K562 (cell line): ENCODE results near the gene CHMP3. TPM values are rescaled to one million over a fixed set of nuclear protein-coding genes. Genes with fewer than 3 reads are reported as not detected.

ENCODE experiments used
- ATAC-seq: fragments of 200-7000 bp; cut with Tn5 transposase; 3 replicates; pipeline ENCODE4 v1.9.1; 2020; ENCODE audit warnings: moderate library complexity
- BruUV-seq: library from RNA; stranded (reverse); fragments of 400-500 nt; replicated peaks from 2 replicates; lab custom pipeline; 2021; lab: Mats Ljungman, UMichigan
- CTCF ChIA-PET: fragments of 300-600 bp; formaldehyde crosslinking; extraction: SDS; loops from one replicate; lab custom pipeline; 2021; ENCODE audit warnings: low intra/inter-chr PET ratio; lab: Yijun Ruan, JAX
- POLR2A ChIA-PET: fragments of 300-600, 350-650 bp; sonication (Branson Sonifier 250); formaldehyde crosslinking; extraction: SDS; loops from one replicate; lab custom pipeline; 2021; ENCODE audit warnings: antibody characterized with exemption, inconsistent platforms; lab: Yijun Ruan, JAX
- DNase-seq, 4 experiments: peaks; one replicate each; pipeline versions ENCODE4 v3.0.0 to v3.0.0-alpha.2; 2011 to 2018; ENCODE audit warnings: low spot score in 3 of 4, mixed read lengths in 3 of 4; ENCODE audit errors: extremely low read depth in 1 of 4
- FAIRE-seq: peaks from 2 replicates; lab custom pipeline; 2011; peaks lifted over from hg19 to GRCh38; lab: Jason Lieb, UNC
- H2AFZ ChIP-seq: 2 replicates; pipeline ENCODE4 v1.6.0; 2011; ENCODE audit warnings: low read depth, low read length, control low read depth, inconsistent platforms
- H3K27ac ChIP-seq: fragments of 200-600 bp; 3 replicates; pipeline ENCODE4 v1.8.0; 2011; ENCODE audit warnings: low read depth, mild to moderate bottlenecking, control low read depth, inconsistent platforms, low read length, moderate library complexity, mixed read lengths; ENCODE audit errors: extremely low read depth
- H3K27me3 ChIP-seq, 2 experiments: fragments of 300-600 bp in 1 of 2; 2 replicates in 1 of 2; 3 replicates in 1 of 2; pipeline versions ENCODE4 v1.6.0 to v1.8.0; 2011; ENCODE audit warnings: inconsistent platforms in 2 of 2, low read length in 2 of 2, mild to moderate bottlenecking in 1 of 2, mixed read lengths in 1 of 2, moderate library complexity in 1 of 2; ENCODE audit not compliant: control insufficient read depth in 2 of 2, insufficient read depth in 2 of 2
- H3K36me3 ChIP-seq: fragments of 300-600 bp; 3 replicates; pipeline ENCODE4 v1.8.0; 2011; ENCODE audit warnings: mild to moderate bottlenecking, low read length, inconsistent platforms; ENCODE audit not compliant: control insufficient read depth, insufficient read depth
- H3K4me1 ChIP-seq, 2 experiments: fragments of 200-600 bp in 1 of 2; replicated peaks in 1 of 2; 2 replicates in 1 of 2; 3 replicates in 1 of 2; pipeline versions ENCODE4 v1.5.1 to v1.8.0; 2011; ENCODE audit warnings: inconsistent platforms in 2 of 2, low read length in 2 of 2, mild to moderate bottlenecking in 1 of 2, mixed read lengths in 1 of 2, moderate library complexity in 1 of 2; ENCODE audit not compliant: control insufficient read depth in 2 of 2, insufficient read depth in 2 of 2
- H3K4me2 ChIP-seq: 2 replicates; pipeline ENCODE4 v1.6.1; 2011; ENCODE audit warnings: low read length, control low read depth, inconsistent platforms, mixed read lengths; ENCODE audit not compliant: insufficient read depth
- H3K4me3 ChIP-seq: fragments of 200-600 bp; sonication (generic), shearing (Covaris generic); 2 replicates; pipeline ENCODE4 v1.5.1; 2016; ENCODE audit warnings: control low read depth, inconsistent platforms
- H3K79me2 ChIP-seq: fragments of 200-600 bp; 3 replicates; pipeline ENCODE4 v1.8.0; 2011; ENCODE audit warnings: low read length, inconsistent platforms; ENCODE audit not compliant: control insufficient read depth, insufficient read depth
- H3K9ac ChIP-seq, 2 experiments: 2 replicates each; pipeline versions ENCODE4 v1.6.0 to v1.6.1; 2011; ENCODE audit warnings: low read depth in 2 of 2, low read length in 2 of 2, control low read depth in 1 of 2, inconsistent platforms in 1 of 2, mild to moderate bottlenecking in 1 of 2, mixed read lengths in 1 of 2; ENCODE audit not compliant: insufficient read depth in 1 of 2
- H3K9me1 ChIP-seq: one replicate; pipeline ENCODE4 v1.6.0; 2011; ENCODE audit warnings: inconsistent platforms, mild to moderate bottlenecking, low read length, moderate library complexity; ENCODE audit not compliant: control insufficient read depth, insufficient read depth
- H3K9me3 ChIP-seq: replicated peaks from 2 replicates; pipeline ENCODE4 v1.5.1; 2011; ENCODE audit warnings: low read depth, low read length, inconsistent platforms; ENCODE audit not compliant: control insufficient read depth, insufficient read depth
- H4K20me1 ChIP-seq: replicated peaks from 2 replicates; pipeline ENCODE4 v1.6.1; 2011; ENCODE audit warnings: low read length, inconsistent platforms, mixed read lengths; ENCODE audit not compliant: control insufficient read depth, insufficient read depth
- FIP1L1 ChIP-seq: fragments of 200-400 bp; formaldehyde crosslinking; IDR thresholded peaks from 2 replicates; pipeline ENCODE4 v1.6.1; 2018; ENCODE audit warnings: mild to moderate bottlenecking, low read depth, low read length; ENCODE audit not compliant: poor library complexity, severe bottlenecking
- HDAC2 ChIP-seq: fragments of 450-650 bp; IDR thresholded peaks from 2 replicates; pipeline ENCODE4 v1.6.1; 2016; ENCODE audit warnings: mild to moderate bottlenecking
- PHF21A ChIP-seq: fragments of 450-650 bp; IDR thresholded peaks from 2 replicates; pipeline ENCODE4 v1.6.1; 2017; ENCODE audit warnings: low read depth, borderline replicate concordance
- TCFL5 ChIP-seq: fragments of 250-450 bp; sonication (Bioruptor Pico); conservative IDR thresholded peaks from 2 replicates; pipeline ENCODE4 v1.6.1; 2021; ENCODE audit warnings: mild to moderate bottlenecking, moderate library complexity, matching md5 sums
- TRIM28 ChIP-seq: fragments of 450-650 bp; IDR thresholded peaks from 2 replicates; pipeline ENCODE4 v1.6.1; 2017
- ZNF668 ChIP-seq: fragments of 250-450 bp; sonication (Bioruptor Pico); IDR thresholded peaks from 2 replicates; pipeline ENCODE4 v1.8.0; 2022; ENCODE audit warnings: mild to moderate bottlenecking, inconsistent platforms
- WGBS: fragments of 100-300 bp; shearing (Covaris generic); methylation state at CpG from one replicate; pipeline ENCODE4 v1.1.6; 2016; ENCODE audit warnings: low coverage, mixed read lengths; ENCODE audit not compliant: insufficient coverage; ENCODE audit errors: missing lambda C conversion rate; 5-methylcytosine and 5-hydroxymethylcytosine counted together
- in situ Hi-C: fragments of 300-500 bp; cut with MboI; formaldehyde crosslinking; loops from 4 replicates; pipeline ENCODE4 v1.15.0; 2018; ENCODE audit warnings: inconsistent platforms, mixed read lengths
- intact Hi-C: fragments of 100-400 bp; cut with micrococcal nuclease; formaldehyde crosslinking; loops from 2 replicates; pipeline ENCODE4 v1.14.2; 2022
- polyA plus RNA-seq, 8 experiments: library from polyadenylated mRNA; depleted of rRNA in 4 of 8; stranded (reverse) in 5 of 8; unstranded in 3 of 8; fragments of >200 nt; fragmentation: Nextera tagmentation in 2 of 8; fragmentation: Illumina TruSeq in 1 of 8; extraction: Ambion mirVana in 2 of 8; extraction: Trizol in 1 of 8; gene quantifications; 2 replicates each; pipeline versions ENCODE4 v1.2.1 to v1.2.3, GENCODE V29; 2011 to 2014; ENCODE audit warnings: inconsistent platforms in 1 of 8, missing spikeins in 1 of 8
- total RNA-seq, 7 experiments: library from RNA; depleted of rRNA in 6 of 7; stranded (reverse); fragments of >200 nt in 6 of 7; fragmentation: Illumina TruSeq in 2 of 7; extraction: Trizol in 2 of 7; gene quantifications; 2 replicates each; pipeline versions ENCODE4 v1.2.1 to v1.2.3, GENCODE V29; 2011 to 2021; ENCODE audit warnings: low replicate concordance in 1 of 7
- TF ChIP-seq, protein P1 (sequence below): sonication (generic); formaldehyde crosslinking; IDR thresholded peaks from 2 replicates; pipeline ENCODE4 v1.8.0; 2022; ENCODE audit warnings: mild to moderate bottlenecking, low read depth, missing genetic modification reagents
- TF ChIP-seq, protein P2 (sequence below): fragments of 250-450 bp; sonication (Bioruptor Pico); IDR thresholded peaks from 2 replicates; pipeline ENCODE4 v1.8.0; 2022; ENCODE audit warnings: inconsistent platforms
- TF ChIP-seq, protein P3 (sequence below): fragments of 200-600 bp; sonication (generic); IDR thresholded peaks from one replicate; pipeline ENCODE4 v1.6.1; 2012; ENCODE audit warnings: mild to moderate bottlenecking, low read depth, low read length, inconsistent platforms

CHMP3 gene
- total and polyA plus RNA-seq, 9 of the 15 experiments (the other 6 are each of a cell fraction or from before 2014, with no cell fraction given): 20.6 to 52.5 (median 31.7) TPM

DNA sequence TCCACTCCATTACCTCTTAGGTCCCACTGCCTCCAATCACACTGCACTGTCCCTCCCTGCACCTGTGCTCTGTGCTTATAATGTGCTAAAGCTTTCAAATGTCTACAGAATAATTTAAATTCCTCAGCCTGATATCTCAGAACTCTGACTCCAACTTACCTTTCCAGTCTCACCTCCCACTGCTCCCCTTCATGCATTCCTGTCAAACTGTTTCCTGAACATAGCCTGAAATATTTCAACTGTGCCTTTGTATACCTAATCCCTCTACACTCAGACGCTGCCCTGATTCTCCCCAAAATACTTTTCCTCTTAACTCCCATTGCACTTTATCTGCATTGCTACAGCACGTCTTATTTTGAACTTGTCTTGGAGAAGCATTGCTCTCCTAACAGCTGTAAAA, 40.5 kb downstream of the CHMP3 start:
- in situ Hi-C loops (no loop called here), intact Hi-C loops (no loop called here)
- Histone ChIP-seq H3K36me3 (peaks cover 3% of the 10 kb centered on the region; the same call in 1 of the 3 replicates), H3K79me2 (no peaks in the 10 kb centered on the region), H2AFZ (no peak overlapping the region), H3K4me1 (no peaks in the 10 kb centered on the region), H3K9ac (no peak overlapping the region), H3K27me3 (no peaks in the 10 kb centered on the region), H3K4me3 (no peak overlapping the region), H3K9me1 (no peaks in the 10 kb centered on the region), H3K9me3 (no peaks in the 10 kb centered on the region; the same call in 1 of the 2 replicates), H3K27ac (no peak overlapping the region), H3K4me2 (no peak overlapping the region), H4K20me1 (no peaks in the 10 kb centered on the region)
- FAIRE-seq: no peak
- 19% methylated on average over 2 of the region's 2 CpGs for WGBS
- POLR2A ChIA-PET: no interaction called here
- no TSS peak for BruUV-seq
- ATAC-seq: no peak
- CTCF ChIA-PET: no interaction called here
- DNase-seq: no peak
- TF ChIP-seq, protein P1, sequence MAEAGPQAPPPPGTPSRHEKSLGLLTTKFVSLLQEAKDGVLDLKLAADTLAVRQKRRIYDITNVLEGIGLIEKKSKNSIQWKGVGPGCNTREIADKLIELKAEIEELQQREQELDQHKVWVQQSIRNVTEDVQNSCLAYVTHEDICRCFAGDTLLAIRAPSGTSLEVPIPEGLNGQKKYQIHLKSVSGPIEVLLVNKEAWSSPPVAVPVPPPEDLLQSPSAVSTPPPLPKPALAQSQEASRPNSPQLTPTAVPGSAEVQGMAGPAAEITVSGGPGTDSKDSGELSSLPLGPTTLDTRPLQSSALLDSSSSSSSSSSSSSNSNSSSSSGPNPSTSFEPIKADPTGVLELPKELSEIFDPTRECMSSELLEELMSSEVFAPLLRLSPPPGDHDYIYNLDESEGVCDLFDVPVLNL (CRISPR knock-in tag): no peak
- TF ChIP-seq ZNF668 (CRISPR knock-in tag) (no peak), HDAC2 (no peak), TCFL5 (no peak), TRIM28 (no peak), FIP1L1 (no peak), PHF21A (no peak)
- TF ChIP-seq, protein P2, sequence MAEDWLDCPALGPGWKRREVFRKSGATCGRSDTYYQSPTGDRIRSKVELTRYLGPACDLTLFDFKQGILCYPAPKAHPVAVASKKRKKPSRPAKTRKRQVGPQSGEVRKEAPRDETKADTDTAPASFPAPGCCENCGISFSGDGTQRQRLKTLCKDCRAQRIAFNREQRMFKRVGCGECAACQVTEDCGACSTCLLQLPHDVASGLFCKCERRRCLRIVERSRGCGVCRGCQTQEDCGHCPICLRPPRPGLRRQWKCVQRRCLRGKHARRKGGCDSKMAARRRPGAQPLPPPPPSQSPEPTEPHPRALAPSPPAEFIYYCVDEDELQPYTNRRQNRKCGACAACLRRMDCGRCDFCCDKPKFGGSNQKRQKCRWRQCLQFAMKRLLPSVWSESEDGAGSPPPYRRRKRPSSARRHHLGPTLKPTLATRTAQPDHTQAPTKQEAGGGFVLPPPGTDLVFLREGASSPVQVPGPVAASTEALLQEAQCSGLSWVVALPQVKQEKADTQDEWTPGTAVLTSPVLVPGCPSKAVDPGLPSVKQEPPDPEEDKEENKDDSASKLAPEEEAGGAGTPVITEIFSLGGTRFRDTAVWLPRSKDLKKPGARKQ (CRISPR knock-in tag): no peak
- TF ChIP-seq, protein P3, sequence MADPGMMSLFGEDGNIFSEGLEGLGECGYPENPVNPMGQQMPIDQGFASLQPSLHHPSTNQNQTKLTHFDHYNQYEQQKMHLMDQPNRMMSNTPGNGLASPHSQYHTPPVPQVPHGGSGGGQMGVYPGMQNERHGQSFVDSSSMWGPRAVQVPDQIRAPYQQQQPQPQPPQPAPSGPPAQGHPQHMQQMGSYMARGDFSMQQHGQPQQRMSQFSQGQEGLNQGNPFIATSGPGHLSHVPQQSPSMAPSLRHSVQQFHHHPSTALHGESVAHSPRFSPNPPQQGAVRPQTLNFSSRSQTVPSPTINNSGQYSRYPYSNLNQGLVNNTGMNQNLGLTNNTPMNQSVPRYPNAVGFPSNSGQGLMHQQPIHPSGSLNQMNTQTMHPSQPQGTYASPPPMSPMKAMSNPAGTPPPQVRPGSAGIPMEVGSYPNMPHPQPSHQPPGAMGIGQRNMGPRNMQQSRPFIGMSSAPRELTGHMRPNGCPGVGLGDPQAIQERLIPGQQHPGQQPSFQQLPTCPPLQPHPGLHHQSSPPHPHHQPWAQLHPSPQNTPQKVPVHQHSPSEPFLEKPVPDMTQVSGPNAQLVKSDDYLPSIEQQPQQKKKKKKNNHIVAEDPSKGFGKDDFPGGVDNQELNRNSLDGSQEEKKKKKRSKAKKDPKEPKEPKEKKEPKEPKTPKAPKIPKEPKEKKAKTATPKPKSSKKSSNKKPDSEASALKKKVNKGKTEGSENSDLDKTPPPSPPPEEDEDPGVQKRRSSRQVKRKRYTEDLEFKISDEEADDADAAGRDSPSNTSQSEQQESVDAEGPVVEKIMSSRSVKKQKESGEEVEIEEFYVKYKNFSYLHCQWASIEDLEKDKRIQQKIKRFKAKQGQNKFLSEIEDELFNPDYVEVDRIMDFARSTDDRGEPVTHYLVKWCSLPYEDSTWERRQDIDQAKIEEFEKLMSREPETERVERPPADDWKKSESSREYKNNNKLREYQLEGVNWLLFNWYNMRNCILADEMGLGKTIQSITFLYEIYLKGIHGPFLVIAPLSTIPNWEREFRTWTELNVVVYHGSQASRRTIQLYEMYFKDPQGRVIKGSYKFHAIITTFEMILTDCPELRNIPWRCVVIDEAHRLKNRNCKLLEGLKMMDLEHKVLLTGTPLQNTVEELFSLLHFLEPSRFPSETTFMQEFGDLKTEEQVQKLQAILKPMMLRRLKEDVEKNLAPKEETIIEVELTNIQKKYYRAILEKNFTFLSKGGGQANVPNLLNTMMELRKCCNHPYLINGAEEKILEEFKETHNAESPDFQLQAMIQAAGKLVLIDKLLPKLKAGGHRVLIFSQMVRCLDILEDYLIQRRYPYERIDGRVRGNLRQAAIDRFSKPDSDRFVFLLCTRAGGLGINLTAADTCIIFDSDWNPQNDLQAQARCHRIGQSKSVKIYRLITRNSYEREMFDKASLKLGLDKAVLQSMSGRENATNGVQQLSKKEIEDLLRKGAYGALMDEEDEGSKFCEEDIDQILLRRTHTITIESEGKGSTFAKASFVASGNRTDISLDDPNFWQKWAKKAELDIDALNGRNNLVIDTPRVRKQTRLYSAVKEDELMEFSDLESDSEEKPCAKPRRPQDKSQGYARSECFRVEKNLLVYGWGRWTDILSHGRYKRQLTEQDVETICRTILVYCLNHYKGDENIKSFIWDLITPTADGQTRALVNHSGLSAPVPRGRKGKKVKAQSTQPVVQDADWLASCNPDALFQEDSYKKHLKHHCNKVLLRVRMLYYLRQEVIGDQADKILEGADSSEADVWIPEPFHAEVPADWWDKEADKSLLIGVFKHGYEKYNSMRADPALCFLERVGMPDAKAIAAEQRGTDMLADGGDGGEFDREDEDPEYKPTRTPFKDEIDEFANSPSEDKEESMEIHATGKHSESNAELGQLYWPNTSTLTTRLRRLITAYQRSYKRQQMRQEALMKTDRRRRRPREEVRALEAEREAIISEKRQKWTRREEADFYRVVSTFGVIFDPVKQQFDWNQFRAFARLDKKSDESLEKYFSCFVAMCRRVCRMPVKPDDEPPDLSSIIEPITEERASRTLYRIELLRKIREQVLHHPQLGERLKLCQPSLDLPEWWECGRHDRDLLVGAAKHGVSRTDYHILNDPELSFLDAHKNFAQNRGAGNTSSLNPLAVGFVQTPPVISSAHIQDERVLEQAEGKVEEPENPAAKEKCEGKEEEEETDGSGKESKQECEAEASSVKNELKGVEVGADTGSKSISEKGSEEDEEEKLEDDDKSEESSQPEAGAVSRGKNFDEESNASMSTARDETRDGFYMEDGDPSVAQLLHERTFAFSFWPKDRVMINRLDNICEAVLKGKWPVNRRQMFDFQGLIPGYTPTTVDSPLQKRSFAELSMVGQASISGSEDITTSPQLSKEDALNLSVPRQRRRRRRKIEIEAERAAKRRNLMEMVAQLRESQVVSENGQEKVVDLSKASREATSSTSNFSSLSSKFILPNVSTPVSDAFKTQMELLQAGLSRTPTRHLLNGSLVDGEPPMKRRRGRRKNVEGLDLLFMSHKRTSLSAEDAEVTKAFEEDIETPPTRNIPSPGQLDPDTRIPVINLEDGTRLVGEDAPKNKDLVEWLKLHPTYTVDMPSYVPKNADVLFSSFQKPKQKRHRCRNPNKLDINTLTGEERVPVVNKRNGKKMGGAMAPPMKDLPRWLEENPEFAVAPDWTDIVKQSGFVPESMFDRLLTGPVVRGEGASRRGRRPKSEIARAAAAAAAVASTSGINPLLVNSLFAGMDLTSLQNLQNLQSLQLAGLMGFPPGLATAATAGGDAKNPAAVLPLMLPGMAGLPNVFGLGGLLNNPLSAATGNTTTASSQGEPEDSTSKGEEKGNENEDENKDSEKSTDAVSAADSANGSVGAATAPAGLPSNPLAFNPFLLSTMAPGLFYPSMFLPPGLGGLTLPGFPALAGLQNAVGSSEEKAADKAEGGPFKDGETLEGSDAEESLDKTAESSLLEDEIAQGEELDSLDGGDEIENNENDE: no peak
